Skeletal muscle satellite cell (primary cell): Measurements from ENCODE around the gene CLIC1.

Source experiments
- H3K27me3 ChIP-seq: 2 replicates; pipeline ENCODE4 v1.7.0; 2013; ENCODE audit warnings: low read length; ENCODE audit not compliant: control insufficient read depth, insufficient read depth
- H3K36me3 ChIP-seq: 2 replicates; pipeline ENCODE4 v1.7.0; 2013; ENCODE audit warnings: mild to moderate bottlenecking, control low read depth, low read length; ENCODE audit not compliant: insufficient read depth
- H3K4me1 ChIP-seq: 2 replicates; pipeline ENCODE4 v1.7.0; 2013; ENCODE audit warnings: low read length; ENCODE audit not compliant: control insufficient read depth, insufficient read depth
- H3K4me2 ChIP-seq: 2 replicates; pipeline ENCODE4 v1.7.0; 2013; ENCODE audit warnings: mild to moderate bottlenecking, low read length
- H3K4me3 ChIP-seq: 2 replicates; pipeline ENCODE4 v1.7.0; 2013; ENCODE audit warnings: low read length
- H3K9ac ChIP-seq: 2 replicates; pipeline ENCODE4 v1.7.0; 2013; ENCODE audit warnings: mild to moderate bottlenecking, low read depth, low read length, moderate library complexity
- H3K9me3 ChIP-seq: replicated peaks from 2 replicates; pipeline ENCODE4 v1.7.0; 2013; ENCODE audit warnings: mild to moderate bottlenecking, control low read depth, low read length

CLIC1 gene

DNA sequence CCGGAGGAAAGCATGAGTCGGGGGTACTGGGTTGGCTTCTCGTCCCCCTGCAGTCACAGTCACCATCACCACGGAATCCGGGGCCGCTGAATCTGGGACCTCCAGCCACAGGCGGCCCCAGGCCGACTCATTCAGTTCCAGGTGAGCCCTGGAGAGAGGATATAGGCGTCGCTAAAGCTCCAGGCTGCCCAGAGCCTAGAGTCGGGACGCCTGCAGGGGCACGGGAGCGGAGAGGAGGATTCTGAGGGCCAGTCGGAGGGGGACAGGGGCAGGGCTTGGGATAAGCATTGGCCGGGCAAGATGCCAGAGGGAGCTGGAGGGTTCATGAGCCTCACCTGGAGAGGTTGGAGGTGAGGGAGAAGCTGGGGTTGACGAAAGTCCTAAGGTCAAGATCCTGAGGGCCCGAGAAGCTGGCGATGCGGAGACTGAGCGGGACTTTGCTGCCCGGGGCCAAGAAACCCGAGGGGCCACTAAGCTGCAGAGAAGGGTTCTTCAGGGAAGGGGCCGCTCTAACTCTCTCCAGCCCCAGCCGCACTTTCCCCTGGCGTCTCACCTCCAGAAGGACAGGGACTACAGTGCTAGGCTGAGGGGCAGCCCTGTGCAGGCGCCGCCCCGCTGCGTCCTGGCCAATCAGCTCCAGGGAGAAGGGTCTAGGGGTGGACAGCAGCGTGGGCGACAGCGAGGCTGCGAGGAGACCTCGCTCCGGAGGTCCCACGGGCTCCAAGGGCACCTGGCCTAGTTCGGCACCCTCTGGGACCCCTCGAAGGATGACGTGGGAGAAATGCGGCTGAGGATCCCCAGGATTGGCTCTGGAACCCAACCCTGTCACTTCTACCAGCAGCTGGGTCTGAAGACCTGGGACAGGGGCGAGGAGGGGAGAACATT is 29.8 kb upstream of the CLIC1 start:
- peak overlapping the region; percentile 73 for H3K4me2 ChIP-seq
- no peak overlapping the region for H3K9ac ChIP-seq
- no peaks in the 10 kb centered on the region for H3K9me3 ChIP-seq
- no peaks in the 10 kb centered on the region for H3K27me3 ChIP-seq
- H3K4me1 ChIP-seq: peaks cover 11% of the 10 kb centered on the region
- peak overlapping the region; percentile 55 for H3K4me3 ChIP-seq
- H3K36me3 ChIP-seq: peaks cover 10% of the 10 kb centered on the region

- H3K4me2 ChIP-seq: no peak overlapping the region
- no peak overlapping the region for H3K4me3 ChIP-seq
- H3K4me1 ChIP-seq: peaks cover 11% of the 10 kb centered on the region
- peaks cover 10% of the 10 kb centered on the region for H3K36me3 ChIP-seq
- no peaks in the 10 kb centered on the region for H3K9me3 ChIP-seq
- no peak overlapping the region for H3K9ac ChIP-seq
- no peaks in the 10 kb centered on the region for H3K27me3 ChIP-seq
Measured at GRCh38 chr6:31765559-31765909, 29.2 kb upstream of the CLIC1 start.

DNA sequence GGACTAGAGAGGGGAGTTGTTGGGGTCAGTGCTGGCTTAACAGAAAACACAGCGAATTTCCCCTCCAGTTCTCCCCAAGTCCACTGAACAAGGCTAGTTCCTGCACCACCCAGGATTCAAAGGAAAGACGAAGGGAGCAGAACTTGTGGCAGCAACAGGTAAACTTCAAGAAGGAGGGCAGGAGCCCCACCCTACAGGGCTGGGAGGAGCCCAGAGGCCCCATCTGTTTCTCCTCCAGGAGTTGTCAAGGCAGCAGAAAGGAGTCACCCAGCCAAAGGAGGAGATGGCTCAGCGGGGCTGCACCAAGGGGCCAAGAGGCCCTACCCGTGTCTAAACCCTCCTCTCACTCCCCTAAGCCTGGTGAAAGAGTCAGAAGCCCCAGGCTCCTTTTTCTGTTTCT is 27.9 kb upstream of the CLIC1 start:
- Histone ChIP-seq H3K27me3 (no peaks in the 10 kb centered on the region), H3K4me2 (no peak overlapping the region), H3K4me3 (no peak overlapping the region), H3K9ac (no peak overlapping the region), H3K9me3 (no peaks in the 10 kb centered on the region), H3K36me3 (peaks cover 17% of the 10 kb centered on the region), H3K4me1 (peaks cover 11% of the 10 kb centered on the region)

DNA sequence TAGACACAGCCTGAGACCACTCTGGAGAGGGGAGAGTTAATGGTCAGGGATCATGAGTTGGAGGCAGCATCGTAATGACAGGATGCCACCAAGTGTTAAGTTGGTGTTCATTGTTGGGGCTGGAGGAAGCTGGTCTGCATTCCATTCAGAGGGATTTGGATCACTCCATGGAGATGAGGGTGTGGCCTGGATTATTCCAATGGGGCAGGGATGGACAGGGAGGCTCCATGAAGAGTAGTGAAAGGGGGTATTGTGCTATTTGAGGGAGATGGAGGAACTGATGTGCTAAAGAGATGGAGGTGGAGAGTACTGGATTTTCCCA is 27.2 kb upstream of the CLIC1 start:
- Histone ChIP-seq H3K9ac (no peak overlapping the region), H3K27me3 (no peaks in the 10 kb centered on the region), H3K36me3 (peaks cover 17% of the 10 kb centered on the region), H3K4me1 (peaks cover 11% of the 10 kb centered on the region), H3K4me2 (no peak overlapping the region), H3K4me3 (no peak overlapping the region), H3K9me3 (no peaks in the 10 kb centered on the region)

GRCh38 chr6:31762878-31763618 is 26.7 kb upstream of the CLIC1 start:
- H3K9ac ChIP-seq: no peak overlapping the region
- H3K27me3 ChIP-seq: no peaks in the 10 kb centered on the region
- peaks cover 17% of the 10 kb centered on the region for H3K36me3 ChIP-seq
- H3K4me3 ChIP-seq: no peak overlapping the region
- peaks cover 11% of the 10 kb centered on the region for H3K4me1 ChIP-seq
- H3K4me2 ChIP-seq: no peak overlapping the region
- no peaks in the 10 kb centered on the region for H3K9me3 ChIP-seq

DNA sequence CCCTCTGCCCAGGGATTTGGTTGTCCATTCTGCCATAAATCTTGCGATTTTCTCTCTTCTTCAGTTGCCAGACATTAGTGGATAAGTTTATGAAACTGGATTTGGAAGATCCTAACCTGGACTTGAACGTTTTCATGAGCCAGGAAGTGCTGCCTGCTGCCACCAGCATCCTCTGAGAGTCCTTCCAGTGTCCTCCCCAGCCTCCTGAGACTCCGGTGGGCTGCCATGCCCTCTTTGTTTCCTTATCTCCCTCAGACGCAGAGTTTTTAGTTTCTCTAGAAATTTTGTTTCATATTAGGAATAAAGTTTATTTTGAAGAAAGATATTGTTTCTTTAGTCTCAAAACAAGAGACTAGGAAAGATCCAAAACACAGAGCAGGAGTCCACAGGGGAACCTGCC is 26.0 kb upstream of the CLIC1 start, which contains the start of gene SAPCD1:
TSS of gene SAPCD1 (plus strand) at position 301 of the 400 bp plus-strand sequence. CDS start 399 bp downstream, outside the sequence.
- peaks cover 17% of the 10 kb centered on the region for H3K36me3 ChIP-seq

DNA sequence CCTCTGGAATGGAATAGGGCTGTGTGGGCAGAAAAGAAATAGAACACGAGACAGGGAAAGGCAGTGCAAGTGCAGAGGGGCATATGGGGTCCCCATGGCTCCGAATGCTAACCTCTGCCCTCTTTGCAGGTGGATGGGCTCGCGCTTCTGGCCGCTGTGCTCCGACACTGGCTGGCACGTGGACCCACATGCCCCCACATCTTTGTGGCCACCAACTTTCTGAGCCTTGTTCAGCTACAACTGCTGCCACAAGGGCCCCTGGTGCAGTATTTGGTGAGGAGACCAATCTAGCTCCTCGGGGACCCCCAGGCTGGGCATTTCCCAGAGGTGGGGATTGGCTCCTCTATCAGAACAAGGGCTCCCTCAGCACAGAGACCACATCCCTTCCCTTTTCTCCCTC is 25.0 kb upstream of the CLIC1 start:
- Histone ChIP-seq H3K27me3 (no peaks in the 10 kb centered on the region), H3K4me2 (no peak overlapping the region), H3K4me3 (no peak overlapping the region), H3K9me3 (no peaks in the 10 kb centered on the region), H3K9ac (no peak overlapping the region), H3K36me3 (peaks cover 17% of the 10 kb centered on the region), H3K4me1 (peaks cover 8% of the 10 kb centered on the region)

More for the DNA sequence above, 26.0 kb upstream of the CLIC1 start, which contains the start of gene SAPCD1:
- Histone ChIP-seq H3K9me3 (no peaks in the 10 kb centered on the region), H3K4me3 (no peak within 1 kb of the TSS), H3K4me1 (peaks cover 11% of the 10 kb centered on the region), H3K27me3 (no peaks in the 10 kb centered on the region), H3K4me2 (no peak within 1 kb of the TSS), H3K9ac (no peak within 1 kb of the TSS)

DNA sequence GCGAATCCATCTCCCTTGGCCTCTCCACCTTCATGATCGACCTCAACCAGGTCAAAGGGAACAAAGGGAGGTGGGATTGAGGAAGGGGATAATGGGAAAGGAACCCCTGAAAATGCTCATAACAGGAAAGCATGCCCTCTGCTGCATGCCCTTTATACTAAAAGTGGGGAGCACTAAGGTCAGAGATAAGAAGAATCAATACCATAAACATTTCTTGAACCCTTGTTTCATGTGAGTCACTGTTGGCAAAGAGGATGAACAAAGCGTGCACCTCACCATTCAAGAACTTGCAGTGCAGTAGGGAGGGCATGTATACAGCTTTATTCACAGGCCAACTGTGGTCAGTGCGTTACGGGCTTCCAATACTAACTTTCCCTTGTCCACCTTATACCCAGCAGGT is 24.5 kb upstream of the CLIC1 start:
- Histone ChIP-seq H3K4me2 (no peak overlapping the region), H3K9me3 (no peaks in the 10 kb centered on the region), H3K4me1 (peaks cover 5% of the 10 kb centered on the region), H3K9ac (no peak overlapping the region), H3K4me3 (no peak overlapping the region), H3K27me3 (no peaks in the 10 kb centered on the region), H3K36me3 (peaks cover 17% of the 10 kb centered on the region)

GRCh38 chr6:31758281-31758680 is 22.0 kb upstream of the CLIC1 start:
- Histone ChIP-seq H3K27me3 (no peaks in the 10 kb centered on the region), H3K9me3 (no peaks in the 10 kb centered on the region), H3K4me2 (no peak overlapping the region), H3K9ac (no peak overlapping the region), H3K4me3 (no peak overlapping the region), H3K4me1 (peaks cover 4% of the 10 kb centered on the region), H3K36me3 (peaks cover 14% of the 10 kb centered on the region)

GRCh38 chr6:31752739-31753319 is 16.5 kb upstream of the CLIC1 start:
- Histone ChIP-seq H3K36me3 (peaks cover 6% of the 10 kb centered on the region), H3K4me3 (no peak overlapping the region), H3K4me1 (peaks cover 15% of the 10 kb centered on the region), H3K4me2 (peak overlapping the region; percentile 60), H3K9ac (no peak overlapping the region), H3K27me3 (no peaks in the 10 kb centered on the region), H3K9me3 (no peaks in the 10 kb centered on the region)

- H3K4me2 ChIP-seq: no peak overlapping the region
Measured at GRCh38 chr6:31750411-31751022, 14.2 kb upstream of the CLIC1 start.

More at GRCh38 chr6:31750411-31751022, 14.2 kb upstream of the CLIC1 start:
- peaks cover 15% of the 10 kb centered on the region for H3K4me1 ChIP-seq
- H3K9me3 ChIP-seq: no peaks in the 10 kb centered on the region
- no peak overlapping the region for H3K4me3 ChIP-seq
- no peaks in the 10 kb centered on the region for H3K27me3 ChIP-seq
- H3K9ac ChIP-seq: no peak overlapping the region
- H3K36me3 ChIP-seq: peaks cover 6% of the 10 kb centered on the region
